Right atrium auricular region (tissue), 2 donors: ENCODE results near the gene CEMIP. TPM values are rescaled to one million over a fixed set of nuclear protein-coding genes. Genes with fewer than 3 reads are reported as not detected.

Source experiments
- DNase-seq: peaks from one replicate; pipeline ENCODE4 v3.0.0-alpha.2; 2019; ENCODE audit warnings: low spot score
- H3K27ac ChIP-seq, 2 donors: fragments of 200-600 bp; sonication (generic); 1 replicate in 1 of 2; 2 replicates in 1 of 2; pipeline ENCODE4 v1.5.1; 2016 to 2019
- H3K27me3 ChIP-seq, 2 donors: fragments of 200-600 bp; sonication (generic); one replicate each; pipeline versions ENCODE4 v1.5.1 to v1.6.0; 2017 to 2019
- H3K36me3 ChIP-seq: fragments of 200-600 bp; sonication (generic); one replicate; pipeline ENCODE4 v1.5.1; 2016
- H3K4me1 ChIP-seq, 2 donors: fragments of 200-600 bp; sonication (generic); one replicate each; pipeline versions ENCODE4 v1.5.1 to v1.6.0; 2017 to 2019
- H3K4me3 ChIP-seq, 2 donors: fragments of 200-600 bp; sonication (generic); 1 replicate in 1 of 2; 2 replicates in 1 of 2; pipeline ENCODE4 v1.5.1; 2017 to 2019; ENCODE audit warnings: mild to moderate bottlenecking in 1 of 2, moderate library complexity in 1 of 2
- H3K9me3 ChIP-seq, 2 donors: fragments of 200-600 bp; sonication (generic); one replicate each; pipeline ENCODE4 v1.5.1; 2019
- total RNA-seq, 2 donors: library from RNA; depleted of rRNA; stranded (reverse); fragments of >200 nt; gene quantifications; one replicate each; pipeline ENCODE4 v1.1.0, GENCODE V29; 2016
- TF ChIP-seq, protein P1 (sequence below), 2 donors: fragments of 200-600 bp; sonication (generic); IDR thresholded peaks; one replicate each; pipeline ENCODE4 v1.5.1; 2019; ENCODE audit warnings: antibody characterized with exemption in 2 of 2

CEMIP gene
- total RNA-seq, 2 donors from 2014 or later: 0.22 to 2.9 TPM

DNA sequence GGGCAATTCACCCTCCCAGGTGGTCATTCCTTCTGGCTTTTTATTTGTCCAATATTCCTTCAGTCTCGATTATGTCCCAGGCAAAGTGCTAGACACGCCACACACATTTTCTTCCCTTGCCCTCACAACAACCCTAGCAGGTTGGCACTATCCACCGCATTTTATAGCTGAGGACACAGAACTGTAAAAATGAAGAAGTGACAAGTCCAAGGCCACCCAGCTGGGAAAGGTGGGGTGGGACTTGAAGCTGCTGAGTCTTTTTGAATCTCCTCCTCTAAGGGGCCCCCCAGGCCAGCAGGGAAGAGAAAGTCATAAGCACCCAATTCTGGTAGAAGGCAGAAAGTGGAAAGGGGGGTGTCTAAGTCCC is 60.6 kb downstream of the CEMIP start:
- no peak overlapping the region for H3K4me3 ChIP-seq
- H3K27me3 ChIP-seq: no peaks in the 10 kb centered on the region
- DNase-seq: no peak
- H3K9me3 ChIP-seq: no peaks in the 10 kb centered on the region
- no peak overlapping the region for H3K27ac ChIP-seq
- H3K4me1 ChIP-seq: no peaks in the 10 kb centered on the region
- TF ChIP-seq, protein P1, sequence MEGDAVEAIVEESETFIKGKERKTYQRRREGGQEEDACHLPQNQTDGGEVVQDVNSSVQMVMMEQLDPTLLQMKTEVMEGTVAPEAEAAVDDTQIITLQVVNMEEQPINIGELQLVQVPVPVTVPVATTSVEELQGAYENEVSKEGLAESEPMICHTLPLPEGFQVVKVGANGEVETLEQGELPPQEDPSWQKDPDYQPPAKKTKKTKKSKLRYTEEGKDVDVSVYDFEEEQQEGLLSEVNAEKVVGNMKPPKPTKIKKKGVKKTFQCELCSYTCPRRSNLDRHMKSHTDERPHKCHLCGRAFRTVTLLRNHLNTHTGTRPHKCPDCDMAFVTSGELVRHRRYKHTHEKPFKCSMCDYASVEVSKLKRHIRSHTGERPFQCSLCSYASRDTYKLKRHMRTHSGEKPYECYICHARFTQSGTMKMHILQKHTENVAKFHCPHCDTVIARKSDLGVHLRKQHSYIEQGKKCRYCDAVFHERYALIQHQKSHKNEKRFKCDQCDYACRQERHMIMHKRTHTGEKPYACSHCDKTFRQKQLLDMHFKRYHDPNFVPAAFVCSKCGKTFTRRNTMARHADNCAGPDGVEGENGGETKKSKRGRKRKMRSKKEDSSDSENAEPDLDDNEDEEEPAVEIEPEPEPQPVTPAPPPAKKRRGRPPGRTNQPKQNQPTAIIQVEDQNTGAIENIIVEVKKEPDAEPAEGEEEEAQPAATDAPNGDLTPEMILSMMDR (IDR thresholded peaks at IDR 0.05): no peak
- H3K36me3 ChIP-seq: no peaks in the 10 kb centered on the region

DNA sequence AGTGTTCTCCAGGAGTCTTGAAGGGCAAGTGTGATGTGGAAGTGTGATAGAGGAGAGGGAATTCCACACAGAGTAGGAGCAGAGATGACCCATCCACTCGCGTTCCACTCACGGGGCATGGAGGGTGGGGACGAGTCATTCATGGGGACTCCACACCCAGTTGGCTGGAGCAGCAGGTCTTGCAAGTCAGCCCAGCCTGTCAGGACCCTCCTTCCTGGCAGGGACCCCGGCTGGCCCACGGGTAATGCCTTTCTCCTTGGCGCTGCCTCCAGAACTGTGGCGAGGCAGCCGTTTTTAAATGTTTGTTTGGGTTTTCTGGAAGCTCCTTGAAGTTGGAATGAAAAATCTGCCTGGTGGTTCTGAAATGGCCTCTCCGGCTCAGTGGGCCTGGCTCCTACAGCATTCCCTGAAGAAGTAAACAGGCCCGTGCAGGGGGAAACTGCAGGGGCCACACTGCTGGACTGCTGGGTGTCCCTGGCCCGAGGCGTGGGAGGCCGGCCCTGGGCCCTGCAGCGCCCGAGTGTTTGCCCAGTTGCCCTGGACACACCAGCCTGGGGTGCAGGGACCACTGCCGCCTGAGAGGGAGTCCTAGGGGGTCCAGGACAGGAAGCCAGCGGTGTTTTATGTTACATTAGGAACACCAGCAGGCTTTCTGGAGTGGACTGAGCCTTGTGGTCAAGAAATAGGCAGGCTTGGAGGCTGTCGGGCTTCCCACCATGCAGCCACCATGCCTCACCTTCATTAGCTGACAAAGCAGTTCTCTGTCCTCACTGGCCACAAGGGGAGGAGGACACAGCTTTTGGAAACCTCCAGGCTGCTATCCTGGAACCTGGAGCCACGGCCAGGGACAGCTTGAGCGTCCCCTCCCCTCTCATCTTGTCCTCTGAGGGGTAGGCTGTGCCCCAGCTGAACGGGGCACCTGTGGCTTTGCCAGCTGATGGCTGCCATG is 61.3 kb downstream of the CEMIP start:
- Histone ChIP-seq H3K36me3 (no peaks in the 10 kb centered on the region), H3K4me3 (no peak overlapping the region), H3K4me1 (no peaks in the 10 kb centered on the region), H3K27ac (no peak overlapping the region), H3K9me3 (no peaks in the 10 kb centered on the region), H3K27me3 (no peaks in the 10 kb centered on the region)
- TF ChIP-seq, protein P1 (IDR thresholded peaks at IDR 0.05): no peak
- DNase-seq: no peak

DNA sequence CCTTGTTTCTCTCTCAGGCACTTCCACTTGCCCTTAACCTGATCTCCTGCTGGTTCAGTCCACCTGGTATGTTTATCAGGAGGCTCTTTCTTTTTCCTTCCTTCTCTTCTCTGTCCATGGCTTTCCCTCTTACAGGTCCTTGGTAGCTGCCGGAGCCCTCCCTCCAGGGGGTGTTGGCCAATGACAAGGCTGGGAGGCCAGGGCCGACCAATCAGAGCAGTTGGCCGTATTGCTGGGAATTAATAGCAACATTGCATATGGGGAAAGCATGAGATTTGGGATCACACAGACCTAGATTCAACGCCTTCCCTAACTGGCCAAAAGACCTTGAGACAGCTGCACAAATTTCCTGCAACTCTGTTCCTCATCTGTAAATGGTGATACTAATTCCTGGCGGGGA is 62.4 kb downstream of the CEMIP start:
- H3K4me3 ChIP-seq: no peak overlapping the region
- no peaks in the 10 kb centered on the region for H3K9me3 ChIP-seq
- H3K27me3 ChIP-seq: no peaks in the 10 kb centered on the region
- no peaks in the 10 kb centered on the region for H3K36me3 ChIP-seq
- H3K27ac ChIP-seq: no peak overlapping the region
- TF ChIP-seq, protein P1 (IDR thresholded peaks at IDR 0.05): no peak
- DNase-seq: no peak
- H3K4me1 ChIP-seq: no peaks in the 10 kb centered on the region

DNA sequence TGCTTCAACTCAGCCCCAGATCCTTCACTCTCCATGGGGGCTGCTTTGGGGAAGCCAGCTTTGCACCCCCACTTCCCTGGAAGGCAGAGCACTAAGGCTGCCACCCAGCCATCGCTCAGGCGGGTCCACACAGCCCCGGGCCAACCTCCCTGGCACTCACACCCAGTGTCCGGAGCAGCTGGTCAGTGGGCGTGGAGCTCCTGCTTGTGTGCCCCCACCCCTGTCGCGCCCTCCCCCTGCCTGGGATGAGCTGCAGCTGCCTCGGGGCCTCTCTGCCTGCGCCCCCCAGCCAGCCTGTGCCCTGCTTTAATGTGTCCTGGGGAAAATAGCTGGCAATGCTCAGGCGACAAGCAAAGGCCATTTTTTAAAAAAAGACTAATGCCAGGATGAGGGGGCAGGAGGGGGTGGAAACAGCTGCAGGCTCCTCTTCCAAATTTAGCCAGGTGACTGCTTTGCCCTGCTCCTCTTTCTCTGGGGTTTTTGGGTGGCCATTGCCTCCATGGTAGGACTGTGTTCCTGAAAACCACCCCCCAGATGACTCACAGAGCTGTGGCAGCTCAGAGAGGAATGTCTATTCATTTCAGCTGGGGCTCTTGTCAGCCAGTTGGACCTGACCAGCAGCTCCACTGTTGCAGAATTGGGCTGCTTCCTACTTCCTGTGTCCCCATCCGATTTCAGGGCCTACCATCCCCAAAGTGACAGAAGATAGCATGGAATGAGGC is 65.0 kb downstream of the CEMIP start:
- no peak overlapping the region for H3K4me3 ChIP-seq
- no peaks in the 10 kb centered on the region for H3K9me3 ChIP-seq
- DNase-seq: no peak
- TF ChIP-seq, protein P1 (IDR thresholded peaks at IDR 0.05): no peak
- H3K36me3 ChIP-seq: no peaks in the 10 kb centered on the region
- H3K4me1 ChIP-seq: no peaks in the 10 kb centered on the region
- no peak overlapping the region for H3K27ac ChIP-seq
- no peaks in the 10 kb centered on the region for H3K27me3 ChIP-seq

DNA sequence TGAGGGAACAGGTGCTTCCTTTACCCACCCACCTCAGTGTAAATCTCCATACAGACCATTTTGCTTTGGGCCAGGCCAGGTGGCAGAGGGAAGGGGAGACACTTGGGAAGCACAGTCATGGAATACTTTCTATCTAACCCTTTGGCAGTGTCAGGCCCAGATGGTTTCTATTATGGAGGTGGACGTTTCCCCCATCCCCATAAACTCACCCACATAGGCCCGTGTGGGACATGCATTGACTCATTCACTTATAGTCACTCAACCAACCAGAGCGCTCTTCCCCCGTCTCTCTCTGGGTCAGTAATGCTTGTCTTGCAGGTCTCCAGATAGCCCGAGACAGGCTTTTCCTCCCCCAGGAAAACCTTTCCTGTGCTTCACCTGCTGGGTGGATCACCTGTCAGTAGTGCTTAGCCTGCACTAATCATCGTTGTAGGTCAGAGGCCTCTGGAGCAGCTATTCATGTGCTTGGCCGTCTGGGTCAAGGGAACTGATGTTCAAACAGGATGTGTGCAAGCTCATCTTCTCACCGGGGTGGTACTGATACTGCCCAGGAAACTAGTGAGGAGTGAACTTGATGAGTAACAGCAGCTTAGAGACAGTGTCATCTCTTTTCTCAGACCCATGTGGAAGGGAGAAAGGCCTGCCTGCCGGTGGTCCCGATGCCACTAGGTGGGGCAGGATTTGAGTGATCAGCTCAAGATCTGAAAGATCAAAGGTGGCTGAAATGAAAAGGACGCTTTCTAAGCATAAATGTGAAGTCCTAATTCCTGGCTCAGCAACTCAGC is 67.1 kb downstream of the CEMIP start:
- Histone ChIP-seq H3K36me3 (no peaks in the 10 kb centered on the region), H3K27ac (no peak overlapping the region), H3K9me3 (no peaks in the 10 kb centered on the region), H3K27me3 (no peaks in the 10 kb centered on the region), H3K4me1 (no peaks in the 10 kb centered on the region), H3K4me3 (no peak overlapping the region)
- TF ChIP-seq, protein P1 (IDR thresholded peaks at IDR 0.05): no peak
- DNase-seq: no peak
